Esophagus muscularis mucosa (tissue), 4 donors: Measurements from ENCODE around the gene HERC4. TPM values are rescaled to one million over a fixed set of nuclear protein-coding genes. Genes with fewer than 3 reads are reported as not detected.
A peak's percentile ranks its signal among the peaks of the same experiment; 100 is the strongest.

Experiments
- DNase-seq: peaks from one replicate; pipeline ENCODE4 v3.0.0-alpha.2; 2017; ENCODE audit errors: extremely low spot score
- H3K27ac ChIP-seq, 4 donors: fragments of 200-600 bp; sonication (generic); replicated peaks in 1 of 4; 1 replicate in 3 of 4; 2 replicates in 1 of 4; pipeline ENCODE4 v1.5.1; 2016 to 2019; ENCODE audit warnings: mild to moderate bottlenecking in 1 of 4
- H3K27me3 ChIP-seq, 4 donors: fragments of 200-600 bp; sonication (generic); one replicate each; pipeline versions ENCODE4 v1.5.1 to v1.6.0; 2016 to 2019
- H3K36me3 ChIP-seq, 4 donors: fragments of 200-600 bp; sonication (generic); one replicate each; pipeline ENCODE4 v1.5.1; 2016 to 2019
- H3K4me1 ChIP-seq, 4 donors: fragments of 200-600 bp; sonication (generic); one replicate each; pipeline ENCODE4 v1.5.1; 2016 to 2019
- H3K4me3 ChIP-seq, 4 donors: fragments of 200-600 bp; sonication (generic); 1 replicate in 2 of 4; 2 replicates in 2 of 4; pipeline ENCODE4 v1.5.1; 2016 to 2019; ENCODE audit warnings: mild to moderate bottlenecking in 4 of 4, moderate library complexity in 1 of 4
- H3K9me3 ChIP-seq, 4 donors: fragments of 200-600 bp; sonication (generic); 1 replicate in 3 of 4; 2 replicates in 1 of 4; pipeline ENCODE4 v1.5.1; 2016 to 2019
- CTCF ChIP-seq, 3 experiments: fragments of 200-600 bp in 2 of 3; fragments of 450-650 bp in 1 of 3; sonication (generic) in 2 of 3; IDR thresholded peaks; one replicate each; pipeline ENCODE4 v1.5.1; 2017 to 2019; ENCODE audit warnings: antibody characterized with exemption in 3 of 3, mild to moderate bottlenecking in 2 of 3, moderate library complexity in 1 of 3
- EP300 ChIP-seq: sonication (generic); formaldehyde crosslinking; IDR thresholded peaks from one replicate; pipeline ENCODE4 v1.6.1; 2017; ENCODE audit warnings: antibody characterized with exemption
- POLR2A ChIP-seq: fragments of 450-650 bp; IDR thresholded peaks from one replicate; pipeline ENCODE4 v1.6.1; 2017; ENCODE audit warnings: antibody characterized with exemption, moderate library complexity, mild to moderate bottlenecking, low read depth
- POLR2AphosphoS5 ChIP-seq, 2 donors: sonication (generic); formaldehyde crosslinking; IDR thresholded peaks; one replicate each; pipeline ENCODE4 v1.6.1; 2017; ENCODE audit warnings: antibody characterized with exemption in 2 of 2
- WGBS: methylation state at CpG from one replicate; pipeline ENCODE4 v1.1.5; 2018; 5-methylcytosine and 5-hydroxymethylcytosine counted together
- intact Hi-C: fragments of 100-400 bp; cut with DNase I; formaldehyde crosslinking; loops from one replicate; pipeline ENCODE4 v1.15.1; 2023
- total RNA-seq, 4 donors: library from RNA; depleted of rRNA; stranded (reverse); fragments of >200 nt; gene quantifications; one replicate each; pipeline versions ENCODE4 v1.1.0 to v1.2.1, GENCODE V29; 2016

HERC4 gene
- 10 to 100 TPM; 24.9 to 42.4 (median 30.1) TPM for total RNA-seq

GRCh38 chr10:68074775-68075549 lies at the start of gene HERC4:
HERC4 (minus strand) TSS chr10:68075283; CDS start chr10:68073108, 2,175 bp downstream.
- no peaks in the 10 kb centered on the region for H3K27me3 ChIP-seq
- WGBS, result 2% methylated on average over 15 of the region's 64 CpGs
- H3K9me3 ChIP-seq, result no peaks in the 10 kb centered on the region
- peak within 1 kb of the TSS; percentile 94 to 99 (median 99) for H3K27ac ChIP-seq
- peaks cover 0 to 5% (median 2%) of the 10 kb centered on the region in 4 donors for H3K36me3 ChIP-seq
- peak within 1 kb of the TSS; percentile 74 to 95 (median 90) for H3K4me3 ChIP-seq
- H3K4me1 ChIP-seq, result peaks cover 16 to 41% (median 38%) of the 10 kb centered on the region in 4 donors
- intact Hi-C loops, result loop anchor here (10.0 kb wide), 1 partner anchor 220 kb away; no protein-coding TSS in a partner anchor
- DNase-seq, result peak; percentile 98
- TF ChIP-seq POLR2A (peak; percentile 76), POLR2AphosphoS5 (IDR thresholded peaks at IDR 0.05) (peak; percentile 80 to 93), EP300 (no peak), CTCF (IDR thresholded peaks at IDR 0.05) (no peak)

- no peaks in the 10 kb centered on the region for H3K27me3 ChIP-seq
- H3K4me1 ChIP-seq, result peaks cover 0 to 8% (median 0%) of the 10 kb centered on the region in 4 donors
- no peak overlapping the region for H3K4me3 ChIP-seq
- H3K27ac ChIP-seq, result no peak overlapping the region
- TF ChIP-seq EP300 (no peak), POLR2AphosphoS5 (IDR thresholded peaks at IDR 0.05) (no peak), CTCF (IDR thresholded peaks at IDR 0.05) (no peak), POLR2A (no peak)
- DNase-seq, result no peak
- H3K36me3 ChIP-seq, result peaks cover 0 to 5% (median 0%) of the 10 kb centered on the region in 4 donors
- intact Hi-C loops, result no loop called here
- no peaks in the 10 kb centered on the region for H3K9me3 ChIP-seq
- WGBS, result 79% methylated on average over 3 of the region's 3 CpGs
Measured at GRCh38 chr10:68124718-68125117, 49.6 kb upstream of the HERC4 start.

GRCh38 chr10:68121852-68122251 lies 46.8 kb upstream of the HERC4 start:
- Histone ChIP-seq H3K9me3 (no peaks in the 10 kb centered on the region), H3K36me3 (peaks cover 0 to 5% (median 0%) of the 10 kb centered on the region in 4 donors), H3K4me3 (peak overlapping the region in 1 of 4 donors; percentile 3), H3K27me3 (no peaks in the 10 kb centered on the region), H3K27ac (no peak overlapping the region), H3K4me1 (peaks cover 0 to 8% (median 0%) of the 10 kb centered on the region in 4 donors)
- 77% methylated on average over 9 of the region's 9 CpGs for WGBS
- no peak for TF ChIP-seq POLR2AphosphoS5 (IDR thresholded peaks at IDR 0.05)
- TF ChIP-seq EP300, result no peak
- no peak for TF ChIP-seq POLR2A
- no peak for TF ChIP-seq CTCF (IDR thresholded peaks at IDR 0.05)
- no peak for DNase-seq
- intact Hi-C loops, result no loop called here

GRCh38 chr10:68121020-68121743 lies 46.1 kb upstream of the HERC4 start:
- Histone ChIP-seq H3K4me1 (peaks cover 0 to 8% (median 0%) of the 10 kb centered on the region in 4 donors), H3K36me3 (peaks cover 0 to 5% (median 0%) of the 10 kb centered on the region in 4 donors), H3K27ac (no peak overlapping the region), H3K27me3 (no peaks in the 10 kb centered on the region), H3K4me3 (peak overlapping the region in 2 of 4 donors; percentile 3 to 13), H3K9me3 (no peaks in the 10 kb centered on the region)
- no peak for DNase-seq
- TF ChIP-seq POLR2AphosphoS5 (IDR thresholded peaks at IDR 0.05) (no peak), POLR2A (no peak), CTCF (IDR thresholded peaks at IDR 0.05) (no peak), EP300 (no peak)
- WGBS, result 84% methylated on average over 15 of the region's 15 CpGs
- intact Hi-C loops, result no loop called here
